NB4 (cell line): Measurements from ENCODE around the gene MCAM.

Experiments used
- DNase-seq: peaks from one replicate; pipeline ENCODE4 v3.0.0; 2010; ENCODE audit warnings: low read depth
- H3K4me3 ChIP-seq: one replicate; pipeline ENCODE4 v1.5.1; 2011; ENCODE audit warnings: mild to moderate bottlenecking, low read depth, low read length, moderate library complexity
- CTCF ChIP-seq: IDR thresholded peaks from one replicate; pipeline ENCODE4 v1.5.1; 2012; ENCODE audit warnings: low read depth, low read length
- MYC ChIP-seq: IDR thresholded peaks from 2 replicates; pipeline ENCODE4 v1.6.1; 2011; ENCODE audit warnings: low read depth, low read length
- POLR2A ChIP-seq: IDR thresholded peaks from 2 replicates; pipeline ENCODE4 v1.6.1; 2011; ENCODE audit warnings: mild to moderate bottlenecking; ENCODE audit not compliant: insufficient read length; ENCODE audit errors: extremely low read depth
- TF ChIP-seq, protein P1 (sequence below): IDR thresholded peaks from 2 replicates; pipeline ENCODE4 v1.6.1; 2011; ENCODE audit warnings: low read depth, low read length

The MCAM gene

GRCh38 chr11:119338965-119339588, 22.1 kb upstream of the MCAM start:
- H3K4me3 ChIP-seq = no peak overlapping the region
- no peak for TF ChIP-seq CTCF
- no peak for TF ChIP-seq POLR2A
- no peak for TF ChIP-seq MYC
- TF ChIP-seq, protein P1, sequence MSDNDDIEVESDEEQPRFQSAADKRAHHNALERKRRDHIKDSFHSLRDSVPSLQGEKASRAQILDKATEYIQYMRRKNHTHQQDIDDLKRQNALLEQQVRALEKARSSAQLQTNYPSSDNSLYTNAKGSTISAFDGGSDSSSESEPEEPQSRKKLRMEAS = no peak
- DNase-seq = no peak

GRCh38 chr11:119338318-119338890, 21.5 kb upstream of the MCAM start:
- TF ChIP-seq, protein P1 = no peak
- TF ChIP-seq MYC = no peak
- no peak for TF ChIP-seq POLR2A
- TF ChIP-seq CTCF = peak; percentile 86
- peak; percentile 78 for DNase-seq
- no peak overlapping the region for H3K4me3 ChIP-seq

GRCh38 chr11:119337581-119338317, 20.8 kb upstream of the MCAM start:
- TF ChIP-seq MYC = no peak
- TF ChIP-seq, protein P1 = no peak
- no peak for TF ChIP-seq POLR2A
- TF ChIP-seq CTCF = no peak
- peak; percentile 49 for DNase-seq
- H3K4me3 ChIP-seq = no peak overlapping the region

- H3K4me3 ChIP-seq = no peak overlapping the region
- TF ChIP-seq, protein P1 = no peak
- TF ChIP-seq MYC = no peak
- TF ChIP-seq CTCF = no peak
- no peak for TF ChIP-seq POLR2A
- DNase-seq = no peak
Measured at GRCh38 chr11:119336744-119337469, 20.0 kb upstream of the MCAM start.

DNA sequence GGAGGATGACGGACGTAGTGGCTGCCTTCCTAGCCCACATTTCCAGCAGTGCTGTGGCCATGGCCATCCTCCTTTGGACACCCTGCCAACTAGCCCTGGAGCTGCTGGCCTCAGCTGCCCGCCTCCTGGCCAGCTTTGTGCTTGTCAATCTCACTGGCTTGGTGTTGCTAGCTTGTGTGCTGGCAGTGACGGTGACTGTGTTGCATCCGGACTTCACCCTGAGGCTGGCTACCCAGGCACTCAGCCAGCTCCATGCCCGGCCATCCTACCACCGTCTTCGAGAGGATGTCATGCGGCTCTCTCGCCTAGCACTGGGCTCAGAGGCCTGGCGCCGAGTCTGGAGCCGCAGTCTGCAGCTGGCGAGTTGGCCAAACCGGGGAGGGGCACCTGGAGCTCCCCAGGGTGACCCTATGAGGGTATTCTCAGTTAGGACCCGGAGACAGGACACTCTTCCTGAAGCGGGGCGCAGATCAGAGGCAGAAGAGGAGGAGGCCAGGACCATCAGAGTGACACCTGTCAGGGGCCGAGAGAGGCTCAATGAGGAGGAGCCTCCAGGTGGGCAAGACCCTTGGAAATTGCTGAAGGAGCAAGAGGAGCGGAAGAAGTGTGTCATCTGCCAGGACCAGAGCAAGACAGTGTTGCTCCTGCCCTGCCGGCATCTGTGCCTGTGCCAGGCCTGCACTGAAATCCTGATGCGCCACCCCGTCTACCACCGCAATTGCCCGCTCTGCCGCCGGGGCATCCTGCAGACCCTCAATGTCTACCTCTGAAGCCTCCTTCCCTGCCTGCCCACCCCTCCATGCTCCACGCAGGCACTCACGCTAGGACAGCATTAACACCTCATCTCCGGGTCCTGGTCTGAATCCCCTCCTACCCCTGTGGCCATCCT, 19.0 kb upstream of the MCAM start:
- no peak for TF ChIP-seq POLR2A
- peak overlapping the region; percentile 69 for H3K4me3 ChIP-seq
- no peak for DNase-seq
